Stimulated activated CD8-positive, alpha-beta memory T cell treated with anti-CD3 and anti-CD28 coated beads, Interleukin-12 subunit alpha, Interleukin-12 subunit beta, amount 100 ng/mL, for 24 hours (primary cell): ENCODE results near the gene THAP7.
"Not testable (repeated sequence)": the region's sequence is repeated elsewhere in the genome, so short reads cannot be mapped to it uniquely, and the experiment has no call there.

Source experiments
- DNase-seq: peaks from one replicate; pipeline ENCODE4 v3.0.0-alpha.2; 2020; ENCODE audit errors: extremely low read depth

THAP7 gene, protein sequence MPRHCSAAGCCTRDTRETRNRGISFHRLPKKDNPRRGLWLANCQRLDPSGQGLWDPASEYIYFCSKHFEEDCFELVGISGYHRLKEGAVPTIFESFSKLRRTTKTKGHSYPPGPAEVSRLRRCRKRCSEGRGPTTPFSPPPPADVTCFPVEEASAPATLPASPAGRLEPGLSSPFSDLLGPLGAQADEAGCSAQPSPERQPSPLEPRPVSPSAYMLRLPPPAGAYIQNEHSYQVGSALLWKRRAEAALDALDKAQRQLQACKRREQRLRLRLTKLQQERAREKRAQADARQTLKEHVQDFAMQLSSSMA

DNA sequence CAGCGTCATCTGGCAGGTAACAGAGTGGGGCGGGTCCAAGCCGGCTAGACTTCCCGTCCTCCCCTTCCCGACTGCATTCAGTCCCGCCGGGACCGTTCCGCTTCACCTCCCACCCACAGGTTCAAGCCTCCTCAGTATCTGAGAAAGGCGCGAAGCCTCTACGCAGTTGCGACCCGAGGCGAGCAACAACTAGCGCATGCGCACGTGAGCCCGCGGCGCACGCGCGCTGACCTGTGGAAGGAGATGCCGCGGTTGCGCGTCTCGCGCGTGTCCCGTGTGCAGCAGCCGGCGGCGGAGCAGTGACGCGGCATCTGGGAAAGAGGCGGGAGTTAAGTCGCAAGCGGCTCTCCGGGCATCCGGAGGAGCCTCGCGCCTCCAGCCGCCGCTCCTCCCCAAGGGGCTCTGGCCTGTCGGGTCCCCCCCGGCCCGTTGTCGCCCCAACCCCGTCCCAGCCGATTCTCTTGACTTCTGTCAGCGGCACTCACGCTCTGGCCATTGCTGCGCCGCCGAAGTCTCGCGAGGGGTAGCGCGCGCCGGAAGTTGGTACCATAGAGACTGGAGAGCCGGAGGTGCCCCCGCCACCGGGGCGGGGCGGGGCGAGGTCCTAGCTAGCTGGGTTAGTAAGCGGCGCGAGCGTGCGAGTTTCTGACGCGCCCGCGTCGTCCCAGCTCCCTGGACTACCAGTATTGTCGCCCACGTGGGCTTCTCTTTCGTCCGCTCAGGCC, at the start of gene THAP7:
TSS of gene THAP7 (minus strand) at position 518 of the 725 bp plus-strand sequence. CDS start at position 311, 207 bp downstream.
- peak; percentile 96 for DNase-seq

DNA sequence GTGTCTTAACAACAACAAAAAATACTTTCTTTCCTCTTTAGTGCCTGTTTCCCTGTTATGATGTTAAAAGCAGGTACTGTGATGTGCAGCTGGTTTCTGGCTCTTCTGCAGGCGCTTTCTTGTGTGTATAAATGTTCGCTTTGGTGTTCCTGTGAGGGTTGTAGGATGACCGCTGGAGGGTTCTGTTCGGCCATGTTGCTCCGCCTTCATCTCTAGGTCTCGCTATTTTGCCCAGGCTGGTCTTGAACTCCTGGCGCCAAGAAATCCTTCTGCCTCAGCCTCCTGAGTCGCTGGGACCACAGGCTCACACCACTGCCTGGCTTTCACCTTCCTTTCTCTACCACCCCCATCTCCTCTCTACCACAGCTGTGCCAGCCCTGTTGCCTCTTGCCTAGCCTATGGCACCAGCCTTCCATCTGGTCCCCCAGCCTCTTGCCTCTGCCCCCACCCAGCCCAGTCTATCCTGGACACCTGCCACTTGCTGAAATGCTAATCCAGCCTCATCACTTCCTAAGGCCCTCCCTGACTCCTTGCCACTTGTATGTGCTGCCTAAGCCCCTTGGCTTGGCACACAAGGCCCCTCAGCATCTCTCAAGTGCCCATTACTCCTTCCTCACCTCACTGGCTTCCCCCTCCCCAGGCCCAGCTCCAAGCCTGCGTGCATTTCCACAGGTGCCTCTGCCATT, 49.4 kb upstream of the THAP7 start:
- DNase-seq = no peak

DNA sequence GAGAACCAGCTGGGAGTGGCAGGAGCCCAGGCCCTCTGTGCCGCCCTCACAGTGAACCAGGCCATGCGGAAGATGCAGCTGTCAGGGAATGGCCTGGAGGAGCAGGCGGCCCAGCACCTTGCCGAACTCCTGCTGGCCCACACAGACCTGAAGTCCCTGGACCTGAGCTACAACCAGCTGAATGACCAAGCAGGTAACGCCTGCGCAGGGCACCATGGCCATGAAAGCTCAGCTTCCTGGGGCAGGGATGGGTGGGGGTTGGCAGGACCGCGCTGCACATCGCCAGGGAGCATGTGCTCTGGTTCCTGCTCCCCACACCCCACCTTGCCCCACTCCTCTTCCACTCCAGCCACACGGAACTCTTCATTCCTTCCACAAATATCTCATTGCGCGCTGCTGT, 47.0 kb upstream of the THAP7 start:
- DNase-seq = not testable (repeated sequence)

GRCh38 chr22:21048448-21048847, 46.5 kb upstream of the THAP7 start:
- DNase-seq = not testable (repeated sequence)

DNA sequence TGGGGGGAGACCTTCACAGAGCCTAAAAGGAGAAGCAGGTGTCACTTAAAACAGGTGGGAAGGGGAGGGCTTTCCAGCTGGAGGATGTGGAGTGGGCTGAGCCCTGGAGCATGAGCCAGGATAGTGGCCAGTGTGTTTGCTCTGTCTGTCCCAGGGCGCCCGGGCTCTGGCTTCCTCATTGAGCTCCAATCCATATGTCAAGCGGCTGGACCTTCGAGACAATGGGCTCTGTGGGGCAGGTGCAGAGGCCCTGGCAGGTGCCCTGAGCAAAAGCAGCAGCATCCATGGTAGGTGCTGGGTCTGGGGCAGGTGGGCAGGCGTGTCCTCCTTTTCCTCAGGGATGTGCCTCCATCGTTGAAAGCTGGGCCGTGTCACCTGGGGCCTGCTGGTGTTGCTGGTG, 45.8 kb upstream of the THAP7 start:
- DNase-seq = no peak

- DNase-seq = no peak
Measured at GRCh38 chr22:21047035-21047661, 45.2 kb upstream of the THAP7 start.

DNA sequence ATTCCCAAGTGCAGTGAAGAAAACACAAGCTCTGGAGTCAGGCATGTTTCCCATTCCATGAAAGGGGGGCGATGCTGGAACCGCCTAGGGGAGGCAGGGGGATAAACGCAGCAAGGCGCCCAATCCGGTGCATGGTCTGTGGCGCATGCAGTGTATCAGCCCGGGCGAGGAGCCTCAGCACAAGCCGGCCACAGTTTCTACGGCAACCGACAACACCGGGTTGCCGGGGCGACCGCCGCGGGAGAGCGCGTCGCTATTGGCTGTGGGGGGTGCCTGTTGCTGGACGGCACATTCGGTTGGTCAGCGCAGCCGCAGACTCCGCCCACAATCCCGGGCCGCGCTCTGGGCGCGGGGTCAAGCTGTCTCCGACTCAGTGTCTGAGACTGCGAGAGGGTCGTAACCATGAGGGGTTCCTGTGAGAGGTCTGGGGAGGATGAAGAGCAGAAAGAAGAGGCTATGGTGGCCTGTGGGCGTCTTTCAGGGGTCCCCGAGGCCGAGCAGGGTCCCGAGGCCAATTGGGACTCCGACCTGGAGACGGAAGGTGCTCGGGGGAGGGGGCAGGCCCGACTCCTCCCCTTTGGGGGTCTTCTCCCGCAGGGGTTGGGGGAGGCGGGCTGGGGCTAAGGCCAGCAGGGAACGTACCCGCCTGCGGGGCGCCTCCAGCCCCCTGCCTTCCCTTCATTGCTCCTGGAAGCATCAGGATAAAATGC, 43.8 kb upstream of the THAP7 start, which contains the start of gene LRRC74B:
TSS of gene LRRC74B (plus strand) at position 362 of the 710 bp plus-strand sequence. CDS start at position 403, 41 bp downstream.
- peak; percentile 52 for DNase-seq

DNA sequence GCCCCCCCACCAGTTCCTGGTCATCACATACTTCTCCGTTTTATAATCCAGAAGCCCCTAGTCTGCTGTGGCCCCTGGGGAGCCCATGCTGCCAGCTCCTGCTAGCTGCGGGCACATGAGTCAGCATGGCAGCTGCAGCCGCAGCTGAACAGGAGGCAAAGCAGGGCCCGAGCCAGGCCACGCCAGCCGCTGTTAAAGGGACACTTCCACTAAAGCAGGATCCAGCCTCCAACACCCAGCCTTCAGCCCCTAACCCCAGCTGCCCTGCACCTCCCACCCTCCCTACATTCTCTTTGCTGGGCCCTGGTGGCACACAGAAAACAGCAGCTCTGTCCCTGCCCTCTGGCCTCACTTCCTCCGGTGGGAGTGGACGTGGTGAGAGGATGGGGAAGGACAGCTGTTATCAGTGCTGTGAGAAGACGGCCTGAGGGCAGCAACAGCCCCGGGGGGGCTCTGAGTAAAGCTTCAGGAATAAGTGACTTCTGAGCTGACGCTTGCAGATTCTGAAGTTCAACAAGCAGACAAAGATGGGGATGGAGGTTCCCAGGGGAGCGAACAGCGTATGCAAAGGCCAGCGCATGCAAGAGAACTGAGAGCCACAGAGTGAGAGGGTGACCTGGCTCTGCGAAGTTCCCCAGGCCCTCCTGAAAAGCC, 43.1 kb upstream of the THAP7 start:
- DNase-seq = no peak

DNA sequence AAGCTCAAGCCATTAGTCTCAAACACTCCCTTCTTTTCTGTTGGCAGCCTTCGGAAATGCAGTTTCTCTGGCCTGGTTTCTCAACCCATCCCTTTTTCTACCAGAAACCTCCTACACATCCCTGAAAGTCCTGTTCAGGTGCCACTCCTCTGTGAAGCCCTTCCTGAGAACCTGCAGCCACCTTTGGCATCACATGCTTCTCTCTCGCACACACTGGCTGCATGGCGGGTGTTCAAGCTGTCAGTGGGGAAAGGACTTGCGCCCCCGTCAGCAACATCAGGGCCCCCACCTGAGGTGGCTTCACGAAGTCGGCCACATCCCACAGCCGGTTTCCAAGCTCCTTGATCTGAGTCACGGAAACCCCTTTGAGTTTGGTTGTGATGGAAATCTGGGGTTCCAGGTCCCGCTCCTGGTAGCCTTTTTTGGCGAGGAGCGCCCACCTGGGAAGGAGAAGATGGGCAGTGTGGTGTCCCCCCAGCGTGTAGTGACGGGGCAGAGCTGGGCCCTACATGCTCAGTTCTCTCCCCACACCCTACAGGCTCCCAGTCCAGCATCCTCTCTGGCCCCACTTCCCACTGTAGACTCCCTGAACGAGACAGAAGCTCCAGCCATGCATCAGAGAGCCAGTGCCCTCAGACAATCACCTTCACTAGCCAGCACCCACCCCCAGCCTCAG, 42.1 kb upstream of the THAP7 start:
- DNase-seq = no peak

DNA sequence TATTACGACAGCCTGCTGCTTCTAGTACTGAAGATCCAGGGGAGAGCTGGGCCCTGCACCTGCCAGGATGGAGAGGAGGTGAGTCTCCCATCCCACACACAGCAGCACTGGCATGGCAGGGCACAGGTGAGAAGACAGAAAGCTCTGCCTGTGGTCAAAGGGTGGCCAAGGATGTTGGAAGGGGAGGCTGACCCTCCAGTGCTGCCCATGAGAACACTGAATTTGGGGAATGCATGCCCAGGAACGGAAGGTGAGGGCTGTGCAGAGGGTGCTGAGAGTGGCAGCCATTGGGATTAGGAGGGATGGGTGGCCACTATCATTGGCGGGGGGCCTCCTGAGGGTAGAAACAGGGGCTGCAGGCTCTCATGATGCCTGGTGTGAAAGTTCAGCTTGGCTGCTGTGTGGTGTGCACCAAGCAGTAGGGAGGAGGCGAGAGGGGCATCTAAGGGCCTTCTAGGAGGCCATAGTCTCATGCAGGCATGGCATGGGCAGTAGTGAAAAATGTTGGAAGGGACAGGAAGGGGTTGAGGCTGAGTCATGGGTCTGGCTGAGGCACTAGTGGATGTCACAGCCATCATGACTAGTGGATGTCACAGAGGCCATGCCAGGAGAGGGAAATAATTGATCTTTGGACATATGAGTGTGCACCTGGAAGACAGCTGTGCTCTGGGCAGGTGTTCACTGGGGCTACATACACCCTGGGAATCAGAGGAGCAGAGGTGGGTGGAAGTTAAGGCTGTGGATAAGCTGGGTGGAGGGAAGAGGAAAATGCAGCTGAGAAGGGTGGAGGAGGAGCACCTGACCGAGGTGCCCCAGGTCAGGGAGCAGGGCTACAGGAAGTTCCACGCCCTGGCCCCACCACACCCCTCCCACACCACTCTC, 41.3 kb upstream of the THAP7 start:
- DNase-seq = no peak

DNA sequence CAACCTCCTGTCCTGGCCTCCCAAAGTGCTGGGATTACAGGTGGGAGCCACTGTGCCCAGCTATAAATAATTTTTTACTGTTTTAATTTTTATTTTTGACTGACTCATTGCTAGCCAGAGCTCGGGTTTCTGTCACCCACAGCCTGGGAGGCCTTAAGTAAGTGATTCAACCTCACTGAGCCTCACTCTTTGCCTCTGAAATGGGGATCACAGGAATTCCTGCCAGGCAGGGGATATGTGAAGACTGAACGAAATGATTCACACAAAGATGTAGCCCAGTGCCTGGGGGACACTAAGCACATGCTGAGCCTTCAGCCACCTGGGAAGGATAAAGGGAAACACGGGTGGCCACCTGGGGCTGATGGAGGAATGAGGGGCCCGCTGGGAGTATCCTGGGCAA, 40.0 kb upstream of the THAP7 start:
- DNase-seq = no peak

- not testable (repeated sequence) for DNase-seq
Measured at GRCh38 chr22:21039158-21039557, 37.2 kb upstream of the THAP7 start.

DNA sequence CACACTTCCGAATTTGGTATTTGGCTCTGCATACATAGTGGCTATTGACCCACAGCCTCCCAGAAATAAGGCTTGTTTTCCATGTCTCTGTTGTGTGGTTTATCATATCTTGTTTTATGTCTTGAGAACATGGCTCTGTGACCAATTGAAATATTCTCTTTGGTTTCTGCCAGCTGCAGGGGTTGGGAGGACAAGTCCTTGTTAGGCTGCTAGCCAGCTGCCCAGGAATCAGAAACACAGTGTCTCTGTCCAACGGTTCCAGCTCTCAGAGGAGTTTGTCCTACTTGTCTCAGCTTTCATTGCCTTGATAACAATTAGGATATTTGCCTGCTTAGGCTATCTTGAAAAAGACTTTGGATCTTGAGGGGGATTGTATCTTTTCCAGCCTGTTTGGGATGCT, 36.5 kb upstream of the THAP7 start:
- DNase-seq = no peak

GRCh38 chr22:21034989-21035388, 33.1 kb upstream of the THAP7 start:
- no peak for DNase-seq

GRCh38 chr22:21033895-21034294, 32.0 kb upstream of the THAP7 start:
- no peak for DNase-seq

- no peak for DNase-seq
Measured at GRCh38 chr22:21032868-21033688, 31.2 kb upstream of the THAP7 start.

DNA sequence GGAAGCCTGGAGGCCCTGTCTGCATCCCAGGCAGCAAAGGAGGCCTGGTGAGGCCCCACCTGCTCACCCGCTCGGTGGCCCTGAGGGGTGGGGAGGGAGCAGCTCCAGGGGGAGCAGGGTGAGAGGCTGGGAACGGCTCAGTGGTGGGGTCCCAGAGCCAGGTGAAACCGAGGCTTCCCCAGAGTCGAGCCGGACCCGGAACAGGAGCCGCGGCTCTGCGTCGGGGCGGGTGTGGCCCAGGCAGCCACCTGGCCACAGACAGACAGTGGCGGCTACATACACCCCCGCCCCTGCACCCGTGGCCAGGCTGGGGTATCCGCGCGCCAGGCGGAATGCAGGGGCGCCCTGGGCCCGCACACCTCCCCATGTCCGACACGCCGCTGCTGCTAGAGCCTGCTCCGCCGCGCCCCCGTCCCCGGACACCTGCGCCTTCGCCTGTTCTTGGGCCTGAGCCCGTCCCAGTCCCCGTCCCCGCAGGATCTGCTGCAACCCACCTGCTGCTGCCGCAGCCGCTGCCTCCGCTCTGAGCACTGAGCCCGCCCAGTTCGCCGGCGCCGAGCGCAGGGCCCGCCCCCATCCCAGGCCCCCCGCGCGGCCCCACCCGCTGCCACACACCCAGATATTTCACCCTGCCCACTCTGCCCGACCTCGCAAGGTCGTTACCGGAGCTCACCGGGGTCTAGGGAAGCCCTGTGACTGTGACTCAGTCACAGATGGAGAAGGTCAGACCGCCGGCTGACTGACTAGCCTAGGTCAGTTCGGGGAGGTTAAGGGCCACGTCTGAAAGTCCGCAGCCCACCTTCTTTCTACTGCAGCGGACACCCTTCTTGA, 30.3 kb upstream of the THAP7 start, which contains the start of gene SLC7A4:
TSS of gene SLC7A4 (minus strand) at position 525 of the 831 bp plus-strand sequence. CDS start 749 bp downstream, outside the sequence.
- no peak for DNase-seq
